Liver (tissue), 9 donors: ENCODE data around the gene PLG. TPM values are rescaled to one million over a fixed set of nuclear protein-coding genes. Genes with fewer than 3 reads are reported as not detected.

Source experiments
- DNase-seq: peaks from one replicate; pipeline ENCODE4 v3.0.0-alpha.2; 2017; ENCODE audit warnings: low spot score
- H3K27ac ChIP-seq, 2 donors: one replicate each; pipeline ENCODE4 v1.7.0; 2013; ENCODE audit warnings: inconsistent platforms in 2 of 2, low read length in 2 of 2, control low read depth in 1 of 2, low read depth in 1 of 2, mild to moderate bottlenecking in 1 of 2
- H3K27me3 ChIP-seq, 4 donors: one replicate each; pipeline versions ENCODE4 v1.6.1 to v1.7.0; 2013; ENCODE audit warnings: low read length in 3 of 4, inconsistent platforms in 1 of 4, mild to moderate bottlenecking in 1 of 4, moderate library complexity in 1 of 4; ENCODE audit not compliant: control insufficient read depth in 4 of 4, insufficient read depth in 4 of 4
- H3K36me3 ChIP-seq, 4 donors: one replicate each; pipeline versions ENCODE4 v1.6.1 to v1.7.0; 2013; ENCODE audit warnings: low read length in 3 of 4, mild to moderate bottlenecking in 3 of 4, low read depth in 1 of 4, moderate library complexity in 1 of 4; ENCODE audit not compliant: control insufficient read depth in 4 of 4, insufficient read depth in 3 of 4
- H3K4me1 ChIP-seq, 4 donors: one replicate each; pipeline versions ENCODE4 v1.6.1 to v1.7.0; 2013; ENCODE audit warnings: low read length in 3 of 4, mild to moderate bottlenecking in 3 of 4, moderate library complexity in 1 of 4; ENCODE audit not compliant: control insufficient read depth in 4 of 4, insufficient read depth in 4 of 4
- H3K4me3 ChIP-seq, 3 donors: one replicate each; pipeline versions ENCODE4 v1.6.1 to v1.7.0; 2013; ENCODE audit warnings: low read length in 3 of 3, control low read depth in 1 of 3, low read depth in 1 of 3, mild to moderate bottlenecking in 1 of 3
- H3K9ac ChIP-seq, 2 donors: one replicate each; pipeline ENCODE4 v1.7.0; 2013; ENCODE audit warnings: low read length in 2 of 2, mild to moderate bottlenecking in 2 of 2, moderate library complexity in 2 of 2, control low read depth in 1 of 2, low read depth in 1 of 2
- H3K9me3 ChIP-seq, 4 donors: one replicate each; pipeline versions ENCODE4 v1.6.1 to v1.7.0; 2013; ENCODE audit warnings: low read length in 3 of 4; ENCODE audit not compliant: control insufficient read depth in 4 of 4
- ATF3 ChIP-seq: IDR thresholded peaks from 2 replicates; pipeline ENCODE4 v1.6.1; 2016; ENCODE audit warnings: antibody characterized with exemption
- EGR1 ChIP-seq, 2 donors: IDR thresholded peaks; 2 replicates each; pipeline ENCODE4 v1.6.1; 2016 to 2018; ENCODE audit warnings: antibody characterized with exemption in 2 of 2, low read depth in 2 of 2
- FOXA1 ChIP-seq: IDR thresholded peaks from 2 replicates; pipeline ENCODE4 v1.6.1; 2016; ENCODE audit warnings: antibody characterized with exemption
- FOXA2 ChIP-seq: IDR thresholded peaks from 2 replicates; pipeline ENCODE4 v1.6.1; 2016; ENCODE audit warnings: antibody characterized with exemption
- GABPA ChIP-seq, 2 donors: IDR thresholded peaks in 1 of 2; conservative IDR thresholded peaks in 1 of 2; 2 replicates each; pipeline ENCODE4 v1.6.1; 2016; ENCODE audit warnings: antibody characterized with exemption in 2 of 2, mild to moderate bottlenecking in 1 of 2, moderate library complexity in 1 of 2
- HNF4A ChIP-seq, 2 donors: conservative IDR thresholded peaks; 2 replicates each; pipeline ENCODE4 v1.6.1; 2016; ENCODE audit warnings: antibody characterized with exemption in 2 of 2, mild to moderate bottlenecking in 2 of 2
- HNF4G ChIP-seq: IDR thresholded peaks from 2 replicates; pipeline ENCODE4 v1.6.1; 2016; ENCODE audit warnings: antibody characterized with exemption
- JUND ChIP-seq, 2 donors: IDR thresholded peaks; 2 replicates each; pipeline ENCODE4 v1.6.1; 2016; ENCODE audit warnings: antibody characterized with exemption in 2 of 2
- MAX ChIP-seq: IDR thresholded peaks from 2 replicates; pipeline ENCODE4 v1.6.1; 2016; ENCODE audit warnings: antibody characterized with exemption
- NR2F2 ChIP-seq: IDR thresholded peaks from 2 replicates; pipeline ENCODE4 v1.6.1; 2016; ENCODE audit warnings: antibody characterized with exemption
- RAD21 ChIP-seq, 2 donors: IDR thresholded peaks; 2 replicates each; pipeline ENCODE4 v1.6.1; 2016; ENCODE audit warnings: antibody characterized with exemption in 2 of 2, mild to moderate bottlenecking in 2 of 2
- RXRA ChIP-seq, 2 donors: IDR thresholded peaks; 2 replicates each; pipeline ENCODE4 v1.6.1; 2017 to 2018; ENCODE audit warnings: antibody characterized with exemption in 2 of 2, mild to moderate bottlenecking in 1 of 2
- SP1 ChIP-seq: IDR thresholded peaks from 2 replicates; pipeline ENCODE4 v1.6.1; 2018; ENCODE audit warnings: antibody characterized with exemption, mild to moderate bottlenecking
- TAF1 ChIP-seq: conservative IDR thresholded peaks from 2 replicates; pipeline ENCODE4 v1.6.1; 2016; ENCODE audit warnings: antibody characterized with exemption, mild to moderate bottlenecking
- YY1 ChIP-seq: IDR thresholded peaks from 2 replicates; pipeline ENCODE4 v1.6.1; 2016; ENCODE audit warnings: antibody characterized with exemption, mild to moderate bottlenecking
- ZBTB33 ChIP-seq: IDR thresholded peaks from 2 replicates; pipeline ENCODE4 v1.6.1; 2016; ENCODE audit warnings: antibody characterized with exemption
- WGBS: extraction: QIAGEN DNeasy Blood & Tissue Kit; methylation state at CpG from one replicate; pipeline ENCODE4 v1.1.7; 2013; 5-methylcytosine and 5-hydroxymethylcytosine counted together
- polyA plus RNA-seq, 2 donors: library from polyadenylated mRNA; stranded (reverse) in 1 of 2; unstranded in 1 of 2; fragments of 200-250 nt in 1 of 2; fragments of >200 nt in 1 of 2; fragmentation: Nextera tagmentation in 1 of 2; extraction: Ambion mirVana in 1 of 2; gene quantifications; one replicate each; pipeline versions ENCODE4 v1.2.1 to v1.2.3, GENCODE V29; 2013 to 2015
- total RNA-seq, 2 donors: library from RNA; depleted of rRNA; stranded (reverse); fragments of >200 nt; gene quantifications; one replicate each; pipeline ENCODE4 v1.2.3, GENCODE V29; 2014
- TF ChIP-seq, protein P1 (sequence below): fragments of 150-350 bp; IDR thresholded peaks from 2 replicates; pipeline ENCODE4 v1.5.1; 2017; ENCODE audit warnings: improper control_type of control experiment, low read depth, low read length; ENCODE audit not compliant: missing input control
- TF ChIP-seq, protein P2 (sequence below): IDR thresholded peaks from 2 replicates; pipeline ENCODE4 v1.6.1; 2016; ENCODE audit warnings: antibody characterized with exemption, mild to moderate bottlenecking
- donor health status: healthy.
- donor health status: healthy.
- donor health status: healthy.
- donor health status: healthy.
- donor health status: healthy.

The PLG gene
- total and polyA plus RNA-seq, 4 donors: 880 to 1,797 (median 1,257) TPM

GRCh38 chr6:160697826-160698225 is 4.2 kb upstream of the PLG start:
- peak; percentile 52 to 83 for TF ChIP-seq RXRA (IDR thresholded peaks at IDR 0.05)
- peak; percentile 53 for TF ChIP-seq SP1
- peak in 1 of 2 donors; percentile 29 for TF ChIP-seq RAD21 (IDR thresholded peaks at IDR 0.05)
- TF ChIP-seq GABPA (IDR thresholded peaks at IDR 0.05 in 1 of 2, conservative IDR thresholded peaks at IDR 0.05 in 1 of 2): no peak
- peak; percentile 85 for TF ChIP-seq MAX
- no peak for TF ChIP-seq NR2F2
- peak; percentile 43 for TF ChIP-seq FOXA1
- TF ChIP-seq, protein P1, sequence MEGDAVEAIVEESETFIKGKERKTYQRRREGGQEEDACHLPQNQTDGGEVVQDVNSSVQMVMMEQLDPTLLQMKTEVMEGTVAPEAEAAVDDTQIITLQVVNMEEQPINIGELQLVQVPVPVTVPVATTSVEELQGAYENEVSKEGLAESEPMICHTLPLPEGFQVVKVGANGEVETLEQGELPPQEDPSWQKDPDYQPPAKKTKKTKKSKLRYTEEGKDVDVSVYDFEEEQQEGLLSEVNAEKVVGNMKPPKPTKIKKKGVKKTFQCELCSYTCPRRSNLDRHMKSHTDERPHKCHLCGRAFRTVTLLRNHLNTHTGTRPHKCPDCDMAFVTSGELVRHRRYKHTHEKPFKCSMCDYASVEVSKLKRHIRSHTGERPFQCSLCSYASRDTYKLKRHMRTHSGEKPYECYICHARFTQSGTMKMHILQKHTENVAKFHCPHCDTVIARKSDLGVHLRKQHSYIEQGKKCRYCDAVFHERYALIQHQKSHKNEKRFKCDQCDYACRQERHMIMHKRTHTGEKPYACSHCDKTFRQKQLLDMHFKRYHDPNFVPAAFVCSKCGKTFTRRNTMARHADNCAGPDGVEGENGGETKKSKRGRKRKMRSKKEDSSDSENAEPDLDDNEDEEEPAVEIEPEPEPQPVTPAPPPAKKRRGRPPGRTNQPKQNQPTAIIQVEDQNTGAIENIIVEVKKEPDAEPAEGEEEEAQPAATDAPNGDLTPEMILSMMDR: no peak
- peak; percentile 46 for TF ChIP-seq FOXA2
- TF ChIP-seq YY1: peak; percentile 80
- TF ChIP-seq, protein P2, sequence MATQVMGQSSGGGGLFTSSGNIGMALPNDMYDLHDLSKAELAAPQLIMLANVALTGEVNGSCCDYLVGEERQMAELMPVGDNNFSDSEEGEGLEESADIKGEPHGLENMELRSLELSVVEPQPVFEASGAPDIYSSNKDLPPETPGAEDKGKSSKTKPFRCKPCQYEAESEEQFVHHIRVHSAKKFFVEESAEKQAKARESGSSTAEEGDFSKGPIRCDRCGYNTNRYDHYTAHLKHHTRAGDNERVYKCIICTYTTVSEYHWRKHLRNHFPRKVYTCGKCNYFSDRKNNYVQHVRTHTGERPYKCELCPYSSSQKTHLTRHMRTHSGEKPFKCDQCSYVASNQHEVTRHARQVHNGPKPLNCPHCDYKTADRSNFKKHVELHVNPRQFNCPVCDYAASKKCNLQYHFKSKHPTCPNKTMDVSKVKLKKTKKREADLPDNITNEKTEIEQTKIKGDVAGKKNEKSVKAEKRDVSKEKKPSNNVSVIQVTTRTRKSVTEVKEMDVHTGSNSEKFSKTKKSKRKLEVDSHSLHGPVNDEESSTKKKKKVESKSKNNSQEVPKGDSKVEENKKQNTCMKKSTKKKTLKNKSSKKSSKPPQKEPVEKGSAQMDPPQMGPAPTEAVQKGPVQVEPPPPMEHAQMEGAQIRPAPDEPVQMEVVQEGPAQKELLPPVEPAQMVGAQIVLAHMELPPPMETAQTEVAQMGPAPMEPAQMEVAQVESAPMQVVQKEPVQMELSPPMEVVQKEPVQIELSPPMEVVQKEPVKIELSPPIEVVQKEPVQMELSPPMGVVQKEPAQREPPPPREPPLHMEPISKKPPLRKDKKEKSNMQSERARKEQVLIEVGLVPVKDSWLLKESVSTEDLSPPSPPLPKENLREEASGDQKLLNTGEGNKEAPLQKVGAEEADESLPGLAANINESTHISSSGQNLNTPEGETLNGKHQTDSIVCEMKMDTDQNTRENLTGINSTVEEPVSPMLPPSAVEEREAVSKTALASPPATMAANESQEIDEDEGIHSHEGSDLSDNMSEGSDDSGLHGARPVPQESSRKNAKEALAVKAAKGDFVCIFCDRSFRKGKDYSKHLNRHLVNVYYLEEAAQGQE: peak; percentile 42
- peak; percentile 67 to 88 for TF ChIP-seq HNF4A (conservative IDR thresholded peaks at IDR 0.05)
- TF ChIP-seq ATF3: peak; percentile 9
- TF ChIP-seq TAF1: peak; percentile 67
- TF ChIP-seq EGR1 (IDR thresholded peaks at IDR 0.05; ENCODE audit: low read depth in 2 of 2): no peak
- no peak for TF ChIP-seq HNF4G
- peak; percentile 74 for TF ChIP-seq ZBTB33
- TF ChIP-seq JUND (IDR thresholded peaks at IDR 0.05): peak in 1 of 2 donors; percentile 63
- WGBS: 31% methylated on average over 6 of the region's 6 CpGs
- DNase-seq: no peak

More at GRCh38 chr6:160697826-160698225, 4.2 kb upstream of the PLG start:
- Histone ChIP-seq H3K4me1 (peaks cover 10 to 47% (median 33%) of the 10 kb centered on the region in 4 donors), H3K9me3 (no peaks in the 10 kb centered on the region), H3K27ac (peak overlapping the region; percentile 5 to 71), H3K36me3 (no peaks in the 10 kb centered on the region), H3K9ac (no peak overlapping the region), H3K4me3 (peak overlapping the region in 2 of 3 donors; percentile 7 to 22), H3K27me3 (no peaks in the 10 kb centered on the region)
